GM12865 (cell line): ENCODE measurements around the gene CALD1.

Experiments
- DNase-seq: peaks from one replicate; pipeline ENCODE4 v3.0.0; 2010; ENCODE audit warnings: low read depth
- H3K4me3 ChIP-seq: 2 replicates; pipeline ENCODE4 v1.5.1; 2011; ENCODE audit warnings: mild to moderate bottlenecking, low read depth, low read length, control low read depth
- TF ChIP-seq, protein P1 (sequence below): IDR thresholded peaks from 2 replicates; pipeline ENCODE4 v1.5.1; 2011; ENCODE audit warnings: low read length, control low read depth, low read depth, inconsistent platforms; ENCODE audit not compliant: insufficient read depth; ENCODE audit errors: missing control alignments

The CALD1 gene

GRCh38 chr7:134831862-134832261 lies 52.4 kb downstream of the CALD1 start:
- H3K4me3 ChIP-seq: no peak overlapping the region
- TF ChIP-seq, protein P1, sequence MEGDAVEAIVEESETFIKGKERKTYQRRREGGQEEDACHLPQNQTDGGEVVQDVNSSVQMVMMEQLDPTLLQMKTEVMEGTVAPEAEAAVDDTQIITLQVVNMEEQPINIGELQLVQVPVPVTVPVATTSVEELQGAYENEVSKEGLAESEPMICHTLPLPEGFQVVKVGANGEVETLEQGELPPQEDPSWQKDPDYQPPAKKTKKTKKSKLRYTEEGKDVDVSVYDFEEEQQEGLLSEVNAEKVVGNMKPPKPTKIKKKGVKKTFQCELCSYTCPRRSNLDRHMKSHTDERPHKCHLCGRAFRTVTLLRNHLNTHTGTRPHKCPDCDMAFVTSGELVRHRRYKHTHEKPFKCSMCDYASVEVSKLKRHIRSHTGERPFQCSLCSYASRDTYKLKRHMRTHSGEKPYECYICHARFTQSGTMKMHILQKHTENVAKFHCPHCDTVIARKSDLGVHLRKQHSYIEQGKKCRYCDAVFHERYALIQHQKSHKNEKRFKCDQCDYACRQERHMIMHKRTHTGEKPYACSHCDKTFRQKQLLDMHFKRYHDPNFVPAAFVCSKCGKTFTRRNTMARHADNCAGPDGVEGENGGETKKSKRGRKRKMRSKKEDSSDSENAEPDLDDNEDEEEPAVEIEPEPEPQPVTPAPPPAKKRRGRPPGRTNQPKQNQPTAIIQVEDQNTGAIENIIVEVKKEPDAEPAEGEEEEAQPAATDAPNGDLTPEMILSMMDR: no peak
- DNase-seq: no peak

DNA sequence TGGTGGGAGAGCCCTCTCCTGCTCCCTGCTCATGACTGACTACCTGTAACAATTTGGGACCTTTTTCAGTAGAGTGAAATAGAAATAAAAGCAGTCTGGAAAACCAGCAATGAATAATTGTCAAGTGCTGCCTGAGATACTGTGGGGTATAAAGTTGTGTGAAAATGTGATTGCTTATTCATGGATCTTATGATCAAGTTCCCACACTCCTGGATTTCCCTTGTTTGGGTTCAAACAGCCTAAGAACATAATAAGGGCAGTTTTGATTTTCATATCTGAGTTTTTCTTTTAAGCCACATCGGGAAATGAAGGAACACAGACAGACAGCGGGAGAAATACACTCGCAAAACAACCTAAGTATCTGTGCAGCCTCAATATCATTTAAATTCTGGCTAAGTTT lies 52.9 kb downstream of the CALD1 start:
- TF ChIP-seq, protein P1: no peak
- H3K4me3 ChIP-seq: no peak overlapping the region
- no peak for DNase-seq

DNA sequence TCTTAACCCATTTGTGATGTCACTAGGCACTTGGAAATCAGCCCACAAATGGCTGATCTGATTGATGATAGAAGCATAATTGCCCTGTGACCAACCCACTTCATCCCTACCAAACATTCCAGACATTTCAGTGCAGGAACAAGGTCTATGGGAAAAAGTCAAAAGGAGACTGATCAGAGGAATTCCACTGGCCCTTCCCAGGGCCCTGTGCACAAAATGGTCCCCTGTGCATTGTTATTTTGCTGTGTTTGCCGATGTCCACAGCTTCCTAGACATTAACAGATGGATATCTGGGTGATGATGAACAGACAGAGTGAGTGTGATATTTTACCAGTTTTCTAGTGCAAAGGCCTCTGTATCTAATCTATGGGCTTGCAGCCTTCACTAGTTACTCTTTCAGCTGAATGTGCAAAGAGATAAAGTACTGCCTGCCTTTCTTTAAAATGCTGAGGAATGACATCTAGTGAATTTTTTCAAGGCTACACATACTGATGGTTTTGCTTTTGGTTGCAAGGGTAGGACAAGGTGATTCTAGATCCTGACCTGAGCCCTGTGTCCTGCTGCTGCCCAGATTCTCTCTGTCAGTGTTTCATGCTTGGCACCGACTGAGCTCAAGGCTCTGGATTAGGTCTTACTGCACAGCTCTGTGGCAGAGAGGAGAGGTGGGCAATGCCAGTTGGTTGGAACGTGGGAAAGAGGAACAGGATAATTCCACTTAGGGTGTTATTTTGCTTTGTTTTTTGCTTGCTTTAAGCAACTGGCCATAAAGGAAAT lies 55.4 kb downstream of the CALD1 start:
- TF ChIP-seq, protein P1: no peak
- H3K4me3 ChIP-seq: no peak overlapping the region
- no peak for DNase-seq

DNA sequence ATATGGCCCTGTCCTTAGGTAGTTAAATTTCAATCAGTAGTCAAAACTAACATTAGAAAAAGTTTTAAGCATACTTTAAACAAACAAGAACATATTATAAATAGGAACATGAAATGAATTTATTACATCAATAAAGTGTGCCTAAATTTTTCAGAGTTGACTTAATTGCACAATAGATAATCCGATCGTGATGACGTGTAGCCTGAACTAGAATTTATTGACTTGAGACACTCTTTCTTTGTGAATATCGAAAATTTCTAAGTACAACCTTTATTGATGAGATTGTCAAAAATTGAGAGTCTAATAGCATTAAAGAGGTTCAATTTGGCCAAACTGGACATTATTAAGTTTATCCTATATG lies 56.0 kb downstream of the CALD1 start:
- no peak overlapping the region for H3K4me3 ChIP-seq
- TF ChIP-seq, protein P1: no peak
- no peak for DNase-seq

DNA sequence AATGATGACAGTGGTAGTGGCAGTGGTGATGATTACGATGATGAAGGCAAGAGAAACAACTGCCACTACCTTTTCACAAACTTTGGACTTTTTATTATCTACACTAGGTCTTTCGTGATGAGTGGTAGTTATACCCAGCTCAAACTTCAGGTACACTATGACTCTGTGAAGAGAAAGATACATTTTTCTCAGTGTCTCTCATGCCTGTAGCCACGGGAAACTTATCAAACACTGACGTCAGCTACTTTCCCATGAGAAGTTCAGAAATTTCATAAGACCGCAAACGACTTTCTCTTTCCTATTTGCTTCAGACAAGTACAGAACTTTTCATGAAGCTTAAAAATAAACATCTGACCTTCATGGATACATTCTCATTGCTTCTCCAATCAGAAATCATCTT lies 57.0 kb downstream of the CALD1 start:
- DNase-seq: peak; percentile 32
- TF ChIP-seq, protein P1: no peak
- no peak overlapping the region for H3K4me3 ChIP-seq

DNA sequence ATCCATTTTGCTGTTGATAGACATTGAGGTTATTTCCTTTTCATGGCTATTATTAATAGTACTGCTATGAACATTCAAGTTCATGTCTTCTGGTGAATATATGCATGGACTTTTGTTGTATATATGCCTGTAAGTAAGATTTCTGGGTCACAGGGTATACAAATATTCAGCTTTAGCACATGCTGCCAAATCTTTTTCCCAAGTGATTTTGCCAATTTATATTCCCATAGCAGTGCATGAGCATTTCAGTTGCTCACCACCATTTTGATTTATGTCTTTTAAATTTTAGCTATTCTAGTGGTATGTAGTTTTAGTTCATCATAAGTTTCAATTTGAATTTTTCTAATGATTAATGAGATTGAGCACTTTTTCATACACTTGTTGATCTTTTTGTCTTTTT lies 59.9 kb downstream of the CALD1 start:
- DNase-seq: no peak
- H3K4me3 ChIP-seq: no peak overlapping the region
- TF ChIP-seq, protein P1: no peak

DNA sequence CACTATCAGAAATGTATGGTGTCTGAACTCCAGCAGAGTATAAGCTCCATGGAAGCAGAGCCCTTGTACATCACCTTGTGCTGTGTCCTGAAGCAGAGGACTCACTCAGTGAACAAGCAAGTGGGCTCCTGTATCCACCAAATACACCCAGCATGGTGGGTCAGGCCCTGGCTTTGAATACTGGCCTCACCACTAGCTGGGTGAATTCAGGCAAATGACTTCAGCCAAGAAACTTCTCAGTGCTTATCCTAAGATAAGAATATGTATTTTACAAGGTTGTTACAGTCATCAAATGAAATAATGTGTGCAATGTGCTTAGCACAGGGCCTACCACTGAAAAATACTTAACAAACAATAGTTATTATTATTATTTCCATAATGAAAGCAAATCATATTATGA lies 62.6 kb downstream of the CALD1 start:
- no peak overlapping the region for H3K4me3 ChIP-seq
- TF ChIP-seq, protein P1: no peak
- no peak for DNase-seq
